Neural cell (in vitro differentiated cells): ENCODE results near the gene SNX7. TPM values are rescaled to one million over a fixed set of nuclear protein-coding genes. Genes with fewer than 3 reads are reported as not detected.

Experiments used
- H2AFZ ChIP-seq: fragments of 200-600, 300-800 bp; sonication (generic), shearing (Covaris generic); 2 replicates; pipeline ENCODE4 v1.6.0; 2014; ENCODE audit warnings: low read depth, mild to moderate bottlenecking, antibody characterized with exemption, low read length, moderate library complexity
- H3F3A ChIP-seq: fragments of 200-600 bp; shearing (Covaris generic); 2 replicates; pipeline ENCODE4 v1.6.1; 2016; ENCODE audit warnings: mild to moderate bottlenecking, moderate library complexity, mixed read lengths, antibody characterized with exemption, low read length; ENCODE audit not compliant: insufficient read depth, poor library complexity, severe bottlenecking
- H3K27ac ChIP-seq: fragments of 200-600, 300-800 bp; sonication (generic), shearing (Covaris generic); 2 replicates; pipeline ENCODE4 v1.5.1; 2014; ENCODE audit warnings: mild to moderate bottlenecking, low read length, moderate library complexity
- H3K27me3 ChIP-seq: fragments of 300-800, 200-600 bp; sonication (generic), shearing (Covaris generic); 2 replicates; pipeline ENCODE4 v1.6.0; 2014; ENCODE audit warnings: mild to moderate bottlenecking, low read depth, low read length, moderate library complexity; ENCODE audit not compliant: insufficient read depth
- H3K36me3 ChIP-seq: fragments of 300-800, 200-600 bp; sonication (generic), shearing (Covaris generic); 2 replicates; pipeline ENCODE4 v1.5.1; 2014; ENCODE audit warnings: mild to moderate bottlenecking, antibody characterized with exemption, low read length, moderate library complexity; ENCODE audit not compliant: insufficient read depth
- H3K4me2 ChIP-seq: fragments of 300-800, 200-600 bp; sonication (generic), shearing (Covaris generic); 2 replicates; pipeline ENCODE4 v1.6.0; 2014; ENCODE audit warnings: mild to moderate bottlenecking, low read length
- H3K4me3 ChIP-seq: fragments of 300-800, 200-600 bp; sonication (generic), shearing (Covaris generic); 2 replicates; pipeline ENCODE4 v1.5.1; 2014; ENCODE audit warnings: mild to moderate bottlenecking, low read length, moderate library complexity
- H3K79me2 ChIP-seq: fragments of 200-600 bp; shearing (Covaris generic); replicated peaks from 2 replicates; pipeline ENCODE4 v1.6.0; 2014; ENCODE audit warnings: mild to moderate bottlenecking, low read length, moderate library complexity; ENCODE audit not compliant: insufficient read depth
- H3K9ac ChIP-seq: fragments of 300-800, 200-600 bp; sonication (generic), shearing (Covaris generic); 2 replicates; pipeline ENCODE4 v1.6.1; 2016; ENCODE audit warnings: mild to moderate bottlenecking, low read length, mixed read lengths
- H3K9me2 ChIP-seq: fragments of 200-600 bp; shearing (Covaris generic); 2 replicates; pipeline ENCODE4 v1.6.1; 2016; ENCODE audit warnings: mild to moderate bottlenecking, low read length, mixed read lengths; ENCODE audit not compliant: insufficient read depth
- H3K9me3 ChIP-seq: fragments of 200-600, 300-800 bp; sonication (generic), shearing (Covaris generic); 2 replicates; pipeline ENCODE4 v1.6.1; 2016; ENCODE audit warnings: mild to moderate bottlenecking, mixed run types, low read length, moderate library complexity, mixed read lengths
- H4K20me1 ChIP-seq: fragments of 200-600 bp; shearing (Covaris generic); 2 replicates; pipeline ENCODE4 v1.6.1; 2016; ENCODE audit warnings: mild to moderate bottlenecking, mixed run types; ENCODE audit not compliant: insufficient read depth
- CTCF ChIP-seq: fragments of 450-650 bp; IDR thresholded peaks from 2 replicates; pipeline ENCODE4 v1.5.1; 2014; ENCODE audit warnings: antibody characterized with exemption, mild to moderate bottlenecking, moderate library complexity; ENCODE audit not compliant: poor library complexity, severe bottlenecking
- EP300 ChIP-seq: fragments of 450-650 bp; conservative IDR thresholded peaks from 2 replicates; pipeline ENCODE4 v1.6.1; 2014; ENCODE audit warnings: antibody characterized with exemption, mild to moderate bottlenecking, moderate library complexity; ENCODE audit not compliant: poor library complexity, severe bottlenecking
- EZH2 ChIP-seq: fragments of 200-600, 300-800 bp; shearing (Covaris generic), sonication (generic); IDR thresholded peaks from 2 replicates; pipeline ENCODE4 v1.6.1; 2014; ENCODE audit warnings: antibody characterized with exemption, low read length, borderline replicate concordance, mild to moderate bottlenecking; ENCODE audit not compliant: insufficient read depth, poor library complexity, severe bottlenecking
- MXI1 ChIP-seq: fragments of 450-650 bp; conservative IDR thresholded peaks from 2 replicates; pipeline ENCODE4 v1.6.1; 2014; ENCODE audit warnings: antibody characterized with exemption, mild to moderate bottlenecking; ENCODE audit not compliant: poor library complexity, severe bottlenecking
- POLR2AphosphoS5 ChIP-seq: IDR thresholded peaks from 2 replicates; pipeline ENCODE4 v1.6.1; 2012
- RAD21 ChIP-seq: fragments of 450-650 bp; conservative IDR thresholded peaks from 2 replicates; pipeline ENCODE4 v1.6.1; 2014; ENCODE audit warnings: antibody characterized with exemption, mild to moderate bottlenecking, moderate library complexity
- REST ChIP-seq: IDR thresholded peaks from 2 replicates; pipeline ENCODE4 v1.6.1; 2012; ENCODE audit warnings: borderline replicate concordance
- SMC3 ChIP-seq: fragments of 450-650 bp; conservative IDR thresholded peaks from 2 replicates; pipeline ENCODE4 v1.6.1; 2014; ENCODE audit warnings: antibody characterized with exemption, mild to moderate bottlenecking, moderate library complexity; ENCODE audit not compliant: poor library complexity
- TAF1 ChIP-seq: IDR thresholded peaks from 2 replicates; pipeline ENCODE4 v1.6.1; 2012; ENCODE audit warnings: low read depth
- polyA plus RNA-seq: library from polyadenylated mRNA; depleted of rRNA; stranded (reverse); fragments of >200 nt; gene quantifications from 2 replicates; pipeline ENCODE4 v1.2.3, GENCODE V29; 2014

Gene SNX7
- polyA plus RNA-seq, 1 donor from 2014 or later = 7.5 TPM

- TF ChIP-seq CTCF = no peak
- TF ChIP-seq REST = no peak
- no peak for TF ChIP-seq EP300
- TF ChIP-seq POLR2AphosphoS5 = no peak
- no peak for TF ChIP-seq EZH2
- TF ChIP-seq TAF1 = no peak
- no peak for TF ChIP-seq MXI1
- TF ChIP-seq SMC3 = no peak
- TF ChIP-seq RAD21 = no peak
- Histone ChIP-seq H3K27me3 (no peaks in the 10 kb centered on the region), H4K20me1 (no peaks in the 10 kb centered on the region), H3K36me3 (no peaks in the 10 kb centered on the region), H3K9ac (no peak overlapping the region), H3K9me3 (no peaks in the 10 kb centered on the region), H3K4me3 (no peak overlapping the region), H3K27ac (no peak overlapping the region), H2AFZ (no peak overlapping the region), H3K79me2 (no peaks in the 10 kb centered on the region), H3K9me2 (no peaks in the 10 kb centered on the region), H3F3A (no peaks in the 10 kb centered on the region), H3K4me2 (no peak overlapping the region)
Measured at GRCh38 chr1:98688110-98688739, 26.7 kb downstream of the SNX7 start.

- no peaks in the 10 kb centered on the region for H3F3A ChIP-seq
- H4K20me1 ChIP-seq = no peaks in the 10 kb centered on the region
- H3K36me3 ChIP-seq = no peaks in the 10 kb centered on the region
- no peaks in the 10 kb centered on the region for H3K9me2 ChIP-seq
- no peaks in the 10 kb centered on the region for H3K79me2 ChIP-seq
- no peak overlapping the region for H3K9ac ChIP-seq
- H3K4me3 ChIP-seq = no peak overlapping the region
- H3K27me3 ChIP-seq = no peaks in the 10 kb centered on the region
- no peak overlapping the region for H3K4me2 ChIP-seq
- no peak for TF ChIP-seq MXI1
- H3K27ac ChIP-seq = no peak overlapping the region
- no peak overlapping the region for H2AFZ ChIP-seq
- H3K9me3 ChIP-seq = no peaks in the 10 kb centered on the region
Measured at GRCh38 chr1:98690576-98690975, 29.1 kb downstream of the SNX7 start.

GRCh38 chr1:98692482-98692881 lies 31.0 kb downstream of the SNX7 start:
- no peak overlapping the region for H2AFZ ChIP-seq

More at GRCh38 chr1:98692482-98692881, 31.0 kb downstream of the SNX7 start:
- H3K79me2 ChIP-seq = no peaks in the 10 kb centered on the region
- H3K4me2 ChIP-seq = no peak overlapping the region
- H3K9ac ChIP-seq = no peak overlapping the region
- no peak overlapping the region for H3K27ac ChIP-seq
- H3F3A ChIP-seq = no peaks in the 10 kb centered on the region
- no peaks in the 10 kb centered on the region for H3K9me3 ChIP-seq
- H3K36me3 ChIP-seq = no peaks in the 10 kb centered on the region
- no peak overlapping the region for H3K4me3 ChIP-seq
- no peak for TF ChIP-seq CTCF
- no peak for TF ChIP-seq REST
- TF ChIP-seq EZH2 = no peak
- no peak for TF ChIP-seq POLR2AphosphoS5
- TF ChIP-seq RAD21 = no peak
- TF ChIP-seq TAF1 = no peak
- no peak for TF ChIP-seq SMC3
- no peak for TF ChIP-seq EP300
- no peak for TF ChIP-seq MXI1
- no peaks in the 10 kb centered on the region for H3K27me3 ChIP-seq
- H3K9me2 ChIP-seq = no peaks in the 10 kb centered on the region
- H4K20me1 ChIP-seq = no peaks in the 10 kb centered on the region
